Heart left ventricle (tissue), 13 donors: ENCODE measurements around the gene GRM1.

Source experiments
- POLR2A ChIP-seq, 2 donors: fragments of 450-650 bp; IDR thresholded peaks; one replicate each; pipeline ENCODE4 v1.6.1; 2017; ENCODE audit warnings: antibody characterized with exemption in 2 of 2, mild to moderate bottlenecking in 2 of 2, moderate library complexity in 2 of 2
- TF ChIP-seq, protein P1 (sequence below), 12 donors: fragments of 200-600 bp; sonication (generic) in 4 of 12; IDR thresholded peaks; one replicate each; pipeline versions ENCODE4 v1.5.0 to v1.8.0; 2018 to 2022; ENCODE audit warnings: antibody characterized with exemption in 12 of 12, mild to moderate bottlenecking in 5 of 12
- donor health status: ischemic (EF 13 %, LVEDD 7.1; RV severe dilation, severe dysfunction).
- donor health status: DM: no; HTN: yes; CAD: no.
- donor health status: DM: no; HTN: no; CAD: no.
- donor health status: ischemic (EF 25% LVEDD 6.9; RV normal size, moderate dysfunction).
- donor health status: ischemic (EF 25% LVEDD 5.7; RV mildly dilated, moderate dysfunction).
- donor health status: ischemic (EF 35%, LVEDD 5.7; RV mildly dilated, moderate dysfunction).
- donor health status: nonischemic (EF 11% LVEDD 7.7; RV severe dilation, severe dysfunction).
- donor health status: DM: yes; HTN: yes; CAD: no.
- donor health status: PGD.
- donor health status: ischemic (EF 29% LVEDD 5.4; RV normal size, mild dysfunction).
- donor health status: nonischemic (EF 23%, LVEDD 6.1; RV moderate dilation, normal function).

DNA sequence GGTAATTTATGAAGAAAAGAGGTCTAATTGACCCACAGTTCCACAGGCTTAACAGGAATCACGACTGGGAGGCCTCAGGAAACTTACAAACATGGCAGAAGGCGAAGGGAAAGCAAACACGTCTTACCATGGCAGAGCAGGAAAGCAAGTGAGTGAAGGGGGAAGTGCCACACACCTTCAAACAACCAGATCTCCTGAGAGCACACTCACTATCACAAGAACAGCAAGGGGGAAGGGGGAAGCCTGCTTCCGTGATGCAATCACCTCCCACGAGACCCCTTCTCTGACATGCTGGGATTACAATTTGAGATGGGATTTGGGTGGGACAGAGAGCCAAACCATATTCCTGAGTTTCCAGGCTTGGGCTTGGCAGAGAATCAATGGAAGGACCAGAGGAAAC, 390.7 kb downstream of the GRM1 start:
- TF ChIP-seq, protein P1, sequence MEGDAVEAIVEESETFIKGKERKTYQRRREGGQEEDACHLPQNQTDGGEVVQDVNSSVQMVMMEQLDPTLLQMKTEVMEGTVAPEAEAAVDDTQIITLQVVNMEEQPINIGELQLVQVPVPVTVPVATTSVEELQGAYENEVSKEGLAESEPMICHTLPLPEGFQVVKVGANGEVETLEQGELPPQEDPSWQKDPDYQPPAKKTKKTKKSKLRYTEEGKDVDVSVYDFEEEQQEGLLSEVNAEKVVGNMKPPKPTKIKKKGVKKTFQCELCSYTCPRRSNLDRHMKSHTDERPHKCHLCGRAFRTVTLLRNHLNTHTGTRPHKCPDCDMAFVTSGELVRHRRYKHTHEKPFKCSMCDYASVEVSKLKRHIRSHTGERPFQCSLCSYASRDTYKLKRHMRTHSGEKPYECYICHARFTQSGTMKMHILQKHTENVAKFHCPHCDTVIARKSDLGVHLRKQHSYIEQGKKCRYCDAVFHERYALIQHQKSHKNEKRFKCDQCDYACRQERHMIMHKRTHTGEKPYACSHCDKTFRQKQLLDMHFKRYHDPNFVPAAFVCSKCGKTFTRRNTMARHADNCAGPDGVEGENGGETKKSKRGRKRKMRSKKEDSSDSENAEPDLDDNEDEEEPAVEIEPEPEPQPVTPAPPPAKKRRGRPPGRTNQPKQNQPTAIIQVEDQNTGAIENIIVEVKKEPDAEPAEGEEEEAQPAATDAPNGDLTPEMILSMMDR (IDR thresholded peaks at IDR 0.05): no peak
- no peak for TF ChIP-seq POLR2A (IDR thresholded peaks at IDR 0.05)
